Fibroblast of mammary gland (primary cell): ENCODE data around the gene CHD8.

Source experiments
- DNase-seq: peaks from one replicate; pipeline ENCODE4 v3.0.0-alpha.2; 2010; ENCODE audit warnings: low read depth
- H3K4me3 ChIP-seq: 2 replicates; pipeline ENCODE4 v1.5.1; 2011; ENCODE audit warnings: low read depth, mild to moderate bottlenecking, low read length, moderate library complexity; ENCODE audit not compliant: control insufficient read depth
- CTCF ChIP-seq: conservative IDR thresholded peaks from 2 replicates; pipeline ENCODE4 v1.5.1; 2011; ENCODE audit warnings: low read depth, low read length, inconsistent platforms; ENCODE audit not compliant: control insufficient read depth, insufficient read depth

Gene CHD8

GRCh38 chr14:21436567-21437062, 19.3 kb downstream of the CHD8 start:
- H3K4me3 ChIP-seq: peak overlapping the region; percentile 91
- TF ChIP-seq CTCF: no peak
- DNase-seq: no peak

GRCh38 chr14:21431126-21431525, 24.8 kb downstream of the CHD8 start:
- H3K4me3 ChIP-seq: no peak overlapping the region
- no peak for TF ChIP-seq CTCF
- no peak for DNase-seq

- TF ChIP-seq CTCF: no peak
- DNase-seq: no peak
- no peak overlapping the region for H3K4me3 ChIP-seq
These were observed 27.0 kb downstream of the CHD8 start for GRCh38 chr14:21428930-21429329.

GRCh38 chr14:21426692-21427091, 29.2 kb downstream of the CHD8 start:
- no peak for TF ChIP-seq CTCF
- DNase-seq: no peak
- H3K4me3 ChIP-seq: no peak overlapping the region

- DNase-seq: no peak
- no peak overlapping the region for H3K4me3 ChIP-seq
- no peak for TF ChIP-seq CTCF
These were observed 36.4 kb downstream of the CHD8 start for GRCh38 chr14:21419528-21419927.

- H3K4me3 ChIP-seq: no peak overlapping the region
- TF ChIP-seq CTCF: no peak
- no peak for DNase-seq
These were observed 40.6 kb downstream of the CHD8 start for GRCh38 chr14:21415329-21415728.

- H3K4me3 ChIP-seq: no peak overlapping the region
- DNase-seq: no peak
- no peak for TF ChIP-seq CTCF
These were observed 41.7 kb downstream of the CHD8 start for GRCh38 chr14:21414137-21414631.
